Placental pericyte (primary cell): ENCODE measurements around the gene TRIM42. TPM values are rescaled to one million over a fixed set of nuclear protein-coding genes. Genes with fewer than 3 reads are reported as not detected.

Experiments
- total RNA-seq: library from RNA; depleted of rRNA; stranded (reverse); fragments of >200 nt; gene quantifications from 2 replicates; pipeline ENCODE4 v1.2.3, GENCODE V29; 2012

TRIM42 gene
- total RNA-seq: not detected in 2 replicates

GRCh38 chr3:140677764-140678163 lies at the start of gene TRIM42:
Gene TRIM42, plus strand, starts transcription at chr3:140678064. Its CDS starts 166 bp downstream, at chr3:140678230.

